GM12878 (cell line): ENCODE data around the gene LRRN2. TPM values are rescaled to one million over a fixed set of nuclear protein-coding genes. Genes with fewer than 3 reads are reported as not detected.

Experiments used
- ATAC-seq: fragments of 200-7000 bp; cut with Tn5 transposase; 3 replicates; pipeline ENCODE4 v1.9.1; 2020; ENCODE audit warnings: mild to moderate bottlenecking, moderate library complexity
- BruUV-seq: library from RNA; stranded (reverse); fragments of 400-500 nt; replicated peaks from 2 replicates; lab custom pipeline; 2021; lab: Mats Ljungman, UMichigan
- CTCF ChIA-PET: fragments of 300-600 bp; sonication (Branson Sonifier 250); formaldehyde crosslinking; extraction: SDS; loops from one replicate; lab custom pipeline; 2021; ENCODE audit warnings: inconsistent platforms; lab: Yijun Ruan, JAX
- POLR2A ChIA-PET: fragments of 350-600 bp; formaldehyde crosslinking; extraction: SDS; loops from one replicate; lab custom pipeline; 2021; ENCODE audit warnings: inconsistent platforms; lab: Charles Lee
- RAD21 ChIA-PET: fragments of 300-600 bp; sonication (Branson Sonifier 250); formaldehyde crosslinking; loops from one replicate; lab custom pipeline; 2023; ENCODE audit warnings: antibody characterized with exemption; ENCODE audit not compliant: unreplicated experiment; lab: Charles Lee
- SMC1A ChIA-PET: fragments of 300-600 bp; sonication (Branson Sonifier 250); formaldehyde crosslinking; loops from one replicate; lab custom pipeline; 2023; ENCODE audit not compliant: unreplicated experiment, uncharacterized antibody; lab: Charles Lee
- DNase-seq: peaks from one replicate; pipeline ENCODE4 v3.0.0-alpha.2; 2011; ENCODE audit warnings: low read depth, low spot score
- FAIRE-seq: peaks from 3 replicates; lab custom pipeline; 2011; peaks lifted over from hg19 to GRCh38; lab: Jason Lieb, UNC
- H2AFZ ChIP-seq: 2 replicates; pipeline ENCODE4 v1.6.0; 2011; ENCODE audit warnings: low read depth, low read length, control low read depth; ENCODE audit not compliant: control insufficient read depth
- H3K27ac ChIP-seq: 2 replicates; pipeline ENCODE4 v1.5.1; 2011; ENCODE audit warnings: control low read depth; ENCODE audit not compliant: control insufficient read depth, insufficient read depth
- H3K27me3 ChIP-seq, 2 experiments: replicated peaks in 1 of 2; 2 replicates each; pipeline versions ENCODE4 v1.6.0 to v1.6.1; 2011; ENCODE audit warnings: low read length in 1 of 2; ENCODE audit not compliant: control insufficient read depth in 2 of 2, insufficient read depth in 2 of 2
- H3K36me3 ChIP-seq, 2 experiments: 2 replicates each; pipeline ENCODE4 v1.5.1; 2011; ENCODE audit warnings: low read length in 1 of 2; ENCODE audit not compliant: control insufficient read depth in 2 of 2, insufficient read depth in 2 of 2
- H3K4me1 ChIP-seq: 2 replicates; pipeline ENCODE4 v1.6.1; 2011; ENCODE audit warnings: mild to moderate bottlenecking, low read length, moderate library complexity, mixed read lengths; ENCODE audit not compliant: control insufficient read depth, insufficient read depth
- H3K4me2 ChIP-seq: 2 replicates; pipeline ENCODE4 v1.6.0; 2011; ENCODE audit warnings: control low read depth; ENCODE audit not compliant: control insufficient read depth, insufficient read depth
- H3K4me3 ChIP-seq: fragments of 200-600 bp; sonication (generic); 2 replicates; pipeline ENCODE4 v1.5.1; 2016
- H3K79me2 ChIP-seq: 2 replicates; pipeline ENCODE4 v1.6.0; 2011; ENCODE audit warnings: low read length; ENCODE audit not compliant: control insufficient read depth, insufficient read depth
- H3K9ac ChIP-seq: 2 replicates; pipeline ENCODE4 v1.8.0; 2011; ENCODE audit warnings: low read length, control low read depth, mixed read lengths; ENCODE audit not compliant: control insufficient read depth, insufficient read depth
- H3K9me3 ChIP-seq: replicated peaks from 3 replicates; pipeline ENCODE4 v1.5.1; 2011; ENCODE audit warnings: mild to moderate bottlenecking, low read length; ENCODE audit not compliant: control insufficient read depth, insufficient read depth
- H4K20me1 ChIP-seq: 2 replicates; pipeline ENCODE4 v1.6.0; 2011; ENCODE audit not compliant: control insufficient read depth, insufficient read depth
- DPF2 ChIP-seq: fragments of 450-650 bp; IDR thresholded peaks from 2 replicates; pipeline ENCODE4 v1.6.1; 2017; ENCODE audit warnings: mild to moderate bottlenecking
- FOXK2 ChIP-seq: fragments of 450-650 bp; IDR thresholded peaks from 2 replicates; pipeline ENCODE4 v1.6.1; 2017; ENCODE audit warnings: mild to moderate bottlenecking, moderate library complexity
- GATAD2B ChIP-seq: fragments of 450-650 bp; conservative IDR thresholded peaks from 2 replicates; pipeline ENCODE4 v1.6.1; 2017; ENCODE audit warnings: low read depth, mild to moderate bottlenecking, moderate library complexity
- MAX ChIP-seq: IDR thresholded peaks from 2 replicates; pipeline ENCODE4 v1.6.1; 2012; ENCODE audit warnings: low read depth, low read length, improper control_type of control experiment
- NR2C2 ChIP-seq: IDR thresholded peaks from 2 replicates; pipeline ENCODE4 v1.6.1; 2011; ENCODE audit warnings: borderline replicate concordance, low read depth; ENCODE audit not compliant: control insufficient read depth, insufficient read length
- RB1 ChIP-seq: fragments of 450-650 bp; formaldehyde crosslinking; IDR thresholded peaks from 2 replicates; pipeline ENCODE4 v1.6.1; 2017; ENCODE audit warnings: mild to moderate bottlenecking, borderline replicate concordance
- RBBP5 ChIP-seq: fragments of 200-600 bp; sonication (generic); conservative IDR thresholded peaks from 2 replicates; pipeline ENCODE4 v1.6.1; 2016
- RELA ChIP-seq: fragments of 450-650 bp; IDR thresholded peaks from 2 replicates; pipeline ENCODE4 v1.8.0; 2014; ENCODE audit warnings: borderline replicate concordance; ENCODE audit not compliant: partially characterized antibody
- SMC3 ChIP-seq: IDR thresholded peaks from 2 replicates; pipeline ENCODE4 v1.6.1; 2011; ENCODE audit warnings: low read length, improper control_type of control experiment, borderline replicate concordance
- SPI1 ChIP-seq: IDR thresholded peaks from 2 replicates; pipeline ENCODE4 v1.6.1; 2011; ENCODE audit warnings: low read depth, mild to moderate bottlenecking, low read length, moderate library complexity, borderline replicate concordance; ENCODE audit not compliant: insufficient read depth
- TBL1XR1 ChIP-seq: IDR thresholded peaks from 2 replicates; pipeline ENCODE4 v1.6.1; 2012; ENCODE audit warnings: low read depth, low read length, improper control_type of control experiment
- YY1 ChIP-seq: IDR thresholded peaks from 2 replicates; pipeline ENCODE4 v1.6.1; 2011; ENCODE audit warnings: low read depth, mild to moderate bottlenecking, low read length
- WGBS: methylation state at CpG from one replicate; pipeline ENCODE4 v1.1.6; 2016; ENCODE audit warnings: low lambda C conversion rate; ENCODE audit not compliant: insufficient replicate concordance, insufficient coverage; ENCODE audit errors: missing lambda C conversion rate; 5-methylcytosine and 5-hydroxymethylcytosine counted together
- in situ Hi-C: fragments of 300-500 bp; cut with MboI; formaldehyde crosslinking; loops from 9 replicates; pipeline ENCODE4 v1.14.3; 2018; ENCODE audit warnings: mixed read lengths
- intact Hi-C: fragments of 100-400 bp; cut with micrococcal nuclease; formaldehyde crosslinking; loops from one replicate; pipeline ENCODE4 v1.14.2; 2022; ENCODE audit not compliant: unreplicated experiment
- polyA plus RNA-seq, 11 experiments: library from polyadenylated mRNA; depleted of rRNA in 4 of 11; unstranded in 6 of 11; stranded (reverse) in 5 of 11; fragments of >200 nt; fragmentation: Nextera tagmentation in 4 of 11; fragmentation: Illumina TruSeq in 1 of 11; extraction: Ambion mirVana in 4 of 11; extraction: Trizol in 1 of 11; gene quantifications; 1 replicate in 1 of 11; 2 replicates in 10 of 11; pipeline versions ENCODE4 v1.2.1 to v1.2.3, GENCODE V29; 2011 to 2016; ENCODE audit warnings: inconsistent platforms in 2 of 11, missing spikeins in 2 of 11, low read depth in 1 of 11
- total RNA-seq, 4 experiments: library from RNA; depleted of rRNA in 3 of 4; stranded (reverse); fragments of >200 nt in 3 of 4; fragmentation: Illumina TruSeq in 1 of 4; extraction: Trizol in 1 of 4; gene quantifications; 2 replicates each; pipeline versions ENCODE4 v1.2.1 to v1.2.3, GENCODE V29; 2013 to 2021

The LRRN2 gene
- total and polyA plus RNA-seq, 10 of the 15 experiments (the other 5 are each of a cell fraction or from before 2014, with no cell fraction given): not detected

DNA sequence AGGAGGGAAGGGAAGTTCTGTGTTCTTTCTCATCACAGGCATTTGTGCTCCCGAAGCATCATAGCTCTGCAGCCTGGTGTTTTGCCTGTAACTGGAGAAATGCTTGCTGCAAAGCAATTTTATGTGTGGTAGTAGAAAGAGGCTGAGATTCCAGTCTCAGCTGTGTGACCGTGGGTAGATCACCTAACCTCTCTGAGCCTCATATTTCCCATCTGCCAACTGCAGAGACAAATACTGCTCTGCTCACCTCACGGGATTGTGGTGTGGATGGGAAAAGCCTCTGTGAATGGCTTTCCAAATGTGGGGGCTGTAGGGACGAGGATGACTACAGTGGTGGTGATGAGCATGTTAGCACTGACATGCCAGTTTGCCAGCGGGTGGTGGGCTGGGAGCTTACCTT is 85.3 kb downstream of the LRRN2 start:
- SMC1A ChIA-PET: interaction anchor here (1.0 kb wide), 1 partner anchor 35 kb away, joined by 3 read pairs; no protein-coding TSS in a partner anchor
- ATAC-seq: no peak
- WGBS: 9% methylated on average over 5 of the region's 5 CpGs
- intact Hi-C loops (no loop called here), in situ Hi-C loops (no loop called here)
- Histone ChIP-seq H3K9ac (no peak overlapping the region), H3K4me3 (no peak overlapping the region), H3K36me3 (no peaks in the 10 kb centered on the region), H4K20me1 (no peaks in the 10 kb centered on the region), H3K79me2 (no peaks in the 10 kb centered on the region), H2AFZ (no peak overlapping the region), H3K4me1 (no peaks in the 10 kb centered on the region), H3K27me3 (no peaks in the 10 kb centered on the region), H3K27ac (no peak overlapping the region), H3K4me2 (no peak overlapping the region), H3K9me3 (no peaks in the 10 kb centered on the region)
- no peak for DNase-seq
- TF ChIP-seq SMC3: no peak
- TF ChIP-seq RELA: no peak
- TF ChIP-seq RBBP5: no peak
- no peak for TF ChIP-seq TBL1XR1
- no peak for TF ChIP-seq YY1
- TF ChIP-seq RB1: no peak
- no peak for TF ChIP-seq MAX
- no peak for TF ChIP-seq FOXK2
- TF ChIP-seq DPF2: no peak
- no peak for TF ChIP-seq GATAD2B
- no peak for TF ChIP-seq SPI1
- TF ChIP-seq NR2C2: no peak
- RAD21 ChIA-PET: no interaction called here
- POLR2A ChIA-PET: interaction anchor here (1.5 kb wide), 1 partner anchor 21 kb away, joined by 3 read pairs; no protein-coding TSS in a partner anchor
- CTCF ChIA-PET: no interaction called here
- BruUV-seq: no TSS peak
- no peak for FAIRE-seq
